SK-N-SH (cell line): ENCODE data around the gene GOLGB1.

Experiments used
- CHD2 ChIP-seq: fragments of 150-350 bp; IDR thresholded peaks from 2 replicates; pipeline ENCODE4 v1.6.1; 2018; ENCODE audit warnings: low read length; ENCODE audit not compliant: partially characterized antibody
- EP300 ChIP-seq, 2 experiments: IDR thresholded peaks; 2 replicates each; pipeline versions ENCODE4 v1.4.0 to v1.6.1; 2012; ENCODE audit warnings: borderline replicate concordance in 1 of 2, low read depth in 1 of 2, low read length in 1 of 2
- FOXJ3 ChIP-seq: sonication (generic); formaldehyde crosslinking; IDR thresholded peaks from 2 replicates; pipeline ENCODE4 v1.5.1; 2020; ENCODE audit warnings: mild to moderate bottlenecking, missing genetic modification reagents
- MEF2A ChIP-seq: IDR thresholded peaks from 2 replicates; pipeline ENCODE4 v1.4.0; 2012; ENCODE audit warnings: low read depth, borderline replicate concordance
- POLR2AphosphoS5 ChIP-seq: IDR thresholded peaks from 2 replicates; pipeline ENCODE4 v1.6.1; 2012; ENCODE audit warnings: low read depth, low read length
- RCOR1 ChIP-seq: fragments of 150-350 bp; IDR thresholded peaks from 2 replicates; pipeline ENCODE4 v1.6.1; 2017; ENCODE audit warnings: antibody characterized with exemption, low read length
- RFX5 ChIP-seq: IDR thresholded peaks from 2 replicates; pipeline ENCODE4 v1.6.1; 2012; ENCODE audit warnings: mild to moderate bottlenecking, improper control_type of control experiment, low read length
- TEAD4 ChIP-seq: IDR thresholded peaks from 2 replicates; pipeline ENCODE4 v1.4.0; 2012; ENCODE audit warnings: mild to moderate bottlenecking, borderline replicate concordance; ENCODE audit not compliant: insufficient read depth
- TF ChIP-seq, protein P1 (sequence below): fragments of 200-600 bp; sonication (generic); IDR thresholded peaks from 2 replicates; pipeline ENCODE4 v1.6.1; 2017; ENCODE audit warnings: antibody characterized with exemption, mild to moderate bottlenecking, moderate library complexity
- TF ChIP-seq, protein P2 (sequence below): IDR thresholded peaks from 2 replicates; pipeline ENCODE4 v1.4.0; 2012; ENCODE audit warnings: low read depth
- TF ChIP-seq, protein P3 (sequence below): IDR thresholded peaks from 2 replicates; pipeline ENCODE4 v1.6.1; 2012; ENCODE audit warnings: mild to moderate bottlenecking, low read depth, low read length, moderate library complexity

GRCh38 chr3:121648219-121648958, 101.2 kb downstream of the GOLGB1 start:
- no peak for TF ChIP-seq RCOR1
- TF ChIP-seq, protein P1, sequence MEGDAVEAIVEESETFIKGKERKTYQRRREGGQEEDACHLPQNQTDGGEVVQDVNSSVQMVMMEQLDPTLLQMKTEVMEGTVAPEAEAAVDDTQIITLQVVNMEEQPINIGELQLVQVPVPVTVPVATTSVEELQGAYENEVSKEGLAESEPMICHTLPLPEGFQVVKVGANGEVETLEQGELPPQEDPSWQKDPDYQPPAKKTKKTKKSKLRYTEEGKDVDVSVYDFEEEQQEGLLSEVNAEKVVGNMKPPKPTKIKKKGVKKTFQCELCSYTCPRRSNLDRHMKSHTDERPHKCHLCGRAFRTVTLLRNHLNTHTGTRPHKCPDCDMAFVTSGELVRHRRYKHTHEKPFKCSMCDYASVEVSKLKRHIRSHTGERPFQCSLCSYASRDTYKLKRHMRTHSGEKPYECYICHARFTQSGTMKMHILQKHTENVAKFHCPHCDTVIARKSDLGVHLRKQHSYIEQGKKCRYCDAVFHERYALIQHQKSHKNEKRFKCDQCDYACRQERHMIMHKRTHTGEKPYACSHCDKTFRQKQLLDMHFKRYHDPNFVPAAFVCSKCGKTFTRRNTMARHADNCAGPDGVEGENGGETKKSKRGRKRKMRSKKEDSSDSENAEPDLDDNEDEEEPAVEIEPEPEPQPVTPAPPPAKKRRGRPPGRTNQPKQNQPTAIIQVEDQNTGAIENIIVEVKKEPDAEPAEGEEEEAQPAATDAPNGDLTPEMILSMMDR: no peak
- no peak for TF ChIP-seq FOXJ3
- TF ChIP-seq, protein P2, sequence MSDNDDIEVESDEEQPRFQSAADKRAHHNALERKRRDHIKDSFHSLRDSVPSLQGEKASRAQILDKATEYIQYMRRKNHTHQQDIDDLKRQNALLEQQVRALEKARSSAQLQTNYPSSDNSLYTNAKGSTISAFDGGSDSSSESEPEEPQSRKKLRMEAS: no peak
- TF ChIP-seq POLR2AphosphoS5: no peak
- TF ChIP-seq TEAD4: no peak
- TF ChIP-seq, protein P3, sequence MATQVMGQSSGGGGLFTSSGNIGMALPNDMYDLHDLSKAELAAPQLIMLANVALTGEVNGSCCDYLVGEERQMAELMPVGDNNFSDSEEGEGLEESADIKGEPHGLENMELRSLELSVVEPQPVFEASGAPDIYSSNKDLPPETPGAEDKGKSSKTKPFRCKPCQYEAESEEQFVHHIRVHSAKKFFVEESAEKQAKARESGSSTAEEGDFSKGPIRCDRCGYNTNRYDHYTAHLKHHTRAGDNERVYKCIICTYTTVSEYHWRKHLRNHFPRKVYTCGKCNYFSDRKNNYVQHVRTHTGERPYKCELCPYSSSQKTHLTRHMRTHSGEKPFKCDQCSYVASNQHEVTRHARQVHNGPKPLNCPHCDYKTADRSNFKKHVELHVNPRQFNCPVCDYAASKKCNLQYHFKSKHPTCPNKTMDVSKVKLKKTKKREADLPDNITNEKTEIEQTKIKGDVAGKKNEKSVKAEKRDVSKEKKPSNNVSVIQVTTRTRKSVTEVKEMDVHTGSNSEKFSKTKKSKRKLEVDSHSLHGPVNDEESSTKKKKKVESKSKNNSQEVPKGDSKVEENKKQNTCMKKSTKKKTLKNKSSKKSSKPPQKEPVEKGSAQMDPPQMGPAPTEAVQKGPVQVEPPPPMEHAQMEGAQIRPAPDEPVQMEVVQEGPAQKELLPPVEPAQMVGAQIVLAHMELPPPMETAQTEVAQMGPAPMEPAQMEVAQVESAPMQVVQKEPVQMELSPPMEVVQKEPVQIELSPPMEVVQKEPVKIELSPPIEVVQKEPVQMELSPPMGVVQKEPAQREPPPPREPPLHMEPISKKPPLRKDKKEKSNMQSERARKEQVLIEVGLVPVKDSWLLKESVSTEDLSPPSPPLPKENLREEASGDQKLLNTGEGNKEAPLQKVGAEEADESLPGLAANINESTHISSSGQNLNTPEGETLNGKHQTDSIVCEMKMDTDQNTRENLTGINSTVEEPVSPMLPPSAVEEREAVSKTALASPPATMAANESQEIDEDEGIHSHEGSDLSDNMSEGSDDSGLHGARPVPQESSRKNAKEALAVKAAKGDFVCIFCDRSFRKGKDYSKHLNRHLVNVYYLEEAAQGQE: no peak
- TF ChIP-seq RFX5: no peak
- no peak for TF ChIP-seq CHD2
- TF ChIP-seq EP300 (IDR thresholded peaks at IDR 0.05; ENCODE audit: borderline replicate concordance in 1 of 2, low read depth in 1 of 2, low read length in 1 of 2): no peak
- no peak for TF ChIP-seq MEF2A
